HG03378 (cell line): ENCODE results near the gene TMEM236.

Experiments used
- ATAC-seq: cut with Tn5 transposase; IDR thresholded peaks from one replicate; pipeline ENCODE4 v1.9.1; 2021; ENCODE audit warnings: mild to moderate bottlenecking, moderate library complexity; ENCODE audit not compliant: unreplicated experiment

The TMEM236 gene

GRCh38 chr10:17737027-17737965 lies 14.7 kb upstream of the TMEM236 start:
- ATAC-seq = no peak

- ATAC-seq = no peak
These were observed 11.3 kb upstream of the TMEM236 start for GRCh38 chr10:17740668-17741067.

GRCh38 chr10:17742918-17743317 lies 9.1 kb upstream of the TMEM236 start:
- no peak for ATAC-seq

GRCh38 chr10:17743437-17743836 lies 8.6 kb upstream of the TMEM236 start:
- ATAC-seq = no peak

- ATAC-seq = no peak
These were observed 7.6 kb upstream of the TMEM236 start for GRCh38 chr10:17744341-17744861.

GRCh38 chr10:17747883-17748550 lies 4.0 kb upstream of the TMEM236 start:
- ATAC-seq = no peak

- no peak for ATAC-seq
These were observed 2.1 kb upstream of the TMEM236 start for GRCh38 chr10:17749890-17750289.

GRCh38 chr10:17756557-17757217 lies 4.7 kb downstream of the TMEM236 start:
- peak; percentile 97 for ATAC-seq

GRCh38 chr10:17758200-17758599 lies 6.2 kb downstream of the TMEM236 start:
- ATAC-seq = no peak

GRCh38 chr10:17758896-17759295 lies 6.9 kb downstream of the TMEM236 start:
- no peak for ATAC-seq

GRCh38 chr10:17764142-17764541 lies 12.1 kb downstream of the TMEM236 start:
- no peak for ATAC-seq

GRCh38 chr10:17765602-17766001 lies 13.6 kb downstream of the TMEM236 start:
- ATAC-seq = no peak

- ATAC-seq = no peak
These were observed 14.7 kb downstream of the TMEM236 start for GRCh38 chr10:17766731-17767130.

- ATAC-seq = no peak
These were observed 16.5 kb downstream of the TMEM236 start for GRCh38 chr10:17768496-17768895.

- no peak for ATAC-seq
These were observed 17.0 kb downstream of the TMEM236 start for GRCh38 chr10:17768957-17769356.

- ATAC-seq = no peak
These were observed 19.0 kb downstream of the TMEM236 start for GRCh38 chr10:17771017-17771416.

- ATAC-seq = no peak
These were observed 27.8 kb downstream of the TMEM236 start for GRCh38 chr10:17779784-17780183.

GRCh38 chr10:17780727-17781126 lies 28.7 kb downstream of the TMEM236 start:
- no peak for ATAC-seq

- ATAC-seq = no peak
These were observed 29.9 kb downstream of the TMEM236 start for GRCh38 chr10:17781856-17782255.

- no peak for ATAC-seq
These were observed 31.1 kb downstream of the TMEM236 start for GRCh38 chr10:17782921-17783665.

- ATAC-seq = no peak
These were observed 31.8 kb downstream of the TMEM236 start for GRCh38 chr10:17783751-17784150.
